HG03575 (cell line): ENCODE results near the gene KCNJ18.
"Not testable (repeated sequence)": the region's sequence is repeated elsewhere in the genome, so short reads cannot be mapped to it uniquely, and the experiment has no call there.

Experiments
- ATAC-seq: cut with Tn5 transposase; IDR thresholded peaks from one replicate; pipeline ENCODE4 v1.9.1; 2021; ENCODE audit not compliant: unreplicated experiment, insufficient number of reproducible peaks, low FRiP score; ENCODE audit errors: extremely low read depth

The KCNJ18 gene

GRCh38 chr17:21744621-21745020, 52.3 kb downstream of the KCNJ18 start:
- not testable (repeated sequence) for ATAC-seq

GRCh38 chr17:21745385-21746054, 53.2 kb downstream of the KCNJ18 start:
- ATAC-seq: not testable (repeated sequence)

GRCh38 chr17:21746415-21746814, 54.1 kb downstream of the KCNJ18 start:
- not testable (repeated sequence) for ATAC-seq

- ATAC-seq: not testable (repeated sequence)
Measured at GRCh38 chr17:21747195-21747915, 55.0 kb downstream of the KCNJ18 start.

GRCh38 chr17:21748686-21749085, 56.4 kb downstream of the KCNJ18 start:
- not testable (repeated sequence) for ATAC-seq

- not testable (repeated sequence) for ATAC-seq
Measured at GRCh38 chr17:21749696-21750531, 57.6 kb downstream of the KCNJ18 start.

GRCh38 chr17:21751111-21751510, 58.8 kb downstream of the KCNJ18 start:
- ATAC-seq: not testable (repeated sequence)
